ENCODE results near the gene MOB3A. TPM values are rescaled to one million over a fixed set of nuclear protein-coding genes. Genes with fewer than 3 reads are reported as not detected.

Gene MOB3A
- total RNA-seq = 30.6 and 33.1 TPM in 2 replicates

GRCh38 chr19:2096034-2096479, at the start of gene MOB3A:
Gene MOB3A (minus strand): TSS chr19:2096326. CDS start chr19:2078560, 17,766 bp downstream.

GRCh38 chr19:2096480-2097202, 515 bp upstream of the MOB3A start, which contains the start of gene IZUMO4:
Gene IZUMO4 (plus strand): TSS chr19:2096915. CDS start chr19:2096946, 31 bp downstream.

GRCh38 chr19:2050991-2051772, 44.9 kb downstream of the MOB3A start, which contains the start of gene MKNK2:
Gene MKNK2 (minus strand): TSS chr19:2051244. CDS start chr19:2050851, 393 bp downstream.

Other genes with a start within 250 kb of the MOB3A start
- gene REXO1, start 247.8 kb downstream of the MOB3A start, total RNA-seq = 9.7 and 11.6 TPM in 2 replicates
- gene KLF16, start 232.7 kb downstream of the MOB3A start, total RNA-seq = 5.9 and 12.6 TPM in 2 replicates
- 111 TPM in 2 replicates for gene ABHD17A, start 210.8 kb downstream of the MOB3A start, total RNA-seq
- gene ADAT3, start 190.9 kb downstream of the MOB3A start, total RNA-seq = 1.5 and 3.0 TPM in 2 replicates
- gene SCAMP4, start 190.9 kb downstream of the MOB3A start, total RNA-seq = 70.2 and 71.1 TPM in 2 replicates
- gene CSNK1G2, start 155.2 kb downstream of the MOB3A start, total RNA-seq = 63.7 and 75.5 TPM in 2 replicates
- 92.8 and 98.6 TPM in 2 replicates for gene BTBD2, start 80.6 kb downstream of the MOB3A start, total RNA-seq
- gene MKNK2, start 45.1 kb downstream of the MOB3A start, total RNA-seq = 117 and 123 TPM in 2 replicates
- 1.0 TPM in 2 replicates for gene IZUMO4, start 589 bp upstream of the MOB3A start, total RNA-seq
- 97.0 and 104 TPM in 2 replicates for gene AP3D1, start 55.2 kb upstream of the MOB3A start, total RNA-seq
- 8.8 and 10.3 TPM in 2 replicates for gene DOT1L, start 67.6 kb upstream of the MOB3A start, total RNA-seq
- 102 and 106 TPM in 2 replicates for gene PLEKHJ1, start 140.0 kb upstream of the MOB3A start, total RNA-seq
- gene SF3A2, start 140.5 kb upstream of the MOB3A start, total RNA-seq = 35.0 and 49.1 TPM in 2 replicates
- 0.67 TPM in 1 of 2 replicates, not detected in the other for gene AMH, start 153.0 kb upstream of the MOB3A start, total RNA-seq
- gene JSRP1, start 160.1 kb upstream of the MOB3A start, total RNA-seq = 0.15 TPM in 1 of 2 replicates, not detected in the other
- gene PEAK3, start 185.8 kb upstream of the MOB3A start, total RNA-seq = 0.15 TPM in 1 of 2 replicates, not detected in the other
- gene LINGO3, start 211.8 kb upstream of the MOB3A start, total RNA-seq = not detected in 2 replicates
- gene LSM7, start 232.3 kb upstream of the MOB3A start, total RNA-seq = 273 and 358 TPM in 2 replicates
- gene SPPL2B, start 232.4 kb upstream of the MOB3A start, total RNA-seq = 25.1 and 33.7 TPM in 2 replicates